Transverse colon (tissue), 4 donors: ENCODE measurements around the gene COMMD7.

Experiments
- CTCF ChIP-seq, 5 experiments: fragments of 200-600 bp in 3 of 5; fragments of 450-650 bp in 2 of 5; sonication (generic) in 3 of 5; IDR thresholded peaks; 1 replicate in 2 of 5; 2 replicates in 3 of 5; pipeline ENCODE4 v1.5.1; 2016 to 2017; ENCODE audit warnings: antibody characterized with exemption in 5 of 5, inconsistent platforms in 3 of 5, mild to moderate bottlenecking in 2 of 5, moderate library complexity in 1 of 5
- POLR2AphosphoS5 ChIP-seq, 3 donors: sonication (generic); formaldehyde crosslinking; IDR thresholded peaks; one replicate each; pipeline ENCODE4 v1.6.1; 2016; ENCODE audit warnings: antibody characterized with exemption in 3 of 3

GRCh38 chr20:32773855-32774254 lies 30.6 kb upstream of the COMMD7 start:
- TF ChIP-seq CTCF (IDR thresholded peaks at IDR 0.05) (no peak), POLR2AphosphoS5 (IDR thresholded peaks at IDR 0.05) (no peak)
